Skin of body (tissue), 2 donors: ENCODE results near the gene RBBP7. TPM values are rescaled to one million over a fixed set of nuclear protein-coding genes. Genes with fewer than 3 reads are reported as not detected.
"Not testable (repeated sequence)": the region's sequence is repeated elsewhere in the genome, so short reads cannot be mapped to it uniquely, and the experiment has no call there.

Source experiments
- DNase-seq: peaks from one replicate; lab custom pipeline; 2025; lab: John Stamatoyannopoulos, UW
- total RNA-seq: library from RNA; depleted of rRNA; stranded (reverse); fragments of >200 nt; gene quantifications from one replicate; pipeline ENCODE4 v1.2.3, GENCODE V29; 2014

Gene RBBP7
- total RNA-seq, 1 donor from 2014 or later = 126 TPM

DNA sequence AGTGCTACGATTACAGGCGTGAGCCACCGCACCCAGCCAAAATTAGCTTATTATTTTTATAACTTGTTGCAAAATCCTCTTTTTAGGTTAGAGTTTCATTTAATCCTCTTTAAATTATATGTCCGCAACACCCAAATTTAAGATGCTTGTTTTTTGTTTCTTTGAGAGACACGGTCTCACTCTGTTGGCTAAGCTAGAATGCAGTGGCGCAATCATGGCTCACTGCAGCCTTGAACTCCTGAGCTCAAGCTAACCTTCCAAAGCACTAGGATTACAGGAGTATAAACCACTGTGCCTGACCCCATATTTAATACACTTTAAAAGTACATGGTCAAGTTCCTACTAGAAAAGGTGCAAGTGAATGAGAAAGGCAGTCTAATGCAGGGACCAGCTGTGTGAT, 2.2 kb downstream of the RBBP7 start:
- DNase-seq = no peak

DNA sequence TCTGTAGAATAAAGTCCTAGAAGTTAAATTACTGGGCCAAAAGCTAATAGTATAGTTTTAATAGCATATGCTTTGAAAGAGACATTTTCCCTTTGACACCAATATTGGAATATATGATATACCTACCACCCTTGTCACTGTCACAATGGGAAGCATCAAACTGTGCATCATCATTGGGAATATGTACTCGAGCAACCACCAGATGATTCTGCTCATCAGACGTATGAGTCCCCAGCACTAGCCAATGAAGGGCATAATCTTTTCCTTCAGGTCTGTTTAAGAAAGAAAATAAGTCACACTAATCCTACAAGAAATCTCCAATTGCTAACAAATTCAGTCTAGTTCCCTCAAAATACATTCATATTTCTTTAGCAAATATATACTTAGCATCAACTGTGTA, 7.3 kb downstream of the RBBP7 start:
- no peak for DNase-seq

DNA sequence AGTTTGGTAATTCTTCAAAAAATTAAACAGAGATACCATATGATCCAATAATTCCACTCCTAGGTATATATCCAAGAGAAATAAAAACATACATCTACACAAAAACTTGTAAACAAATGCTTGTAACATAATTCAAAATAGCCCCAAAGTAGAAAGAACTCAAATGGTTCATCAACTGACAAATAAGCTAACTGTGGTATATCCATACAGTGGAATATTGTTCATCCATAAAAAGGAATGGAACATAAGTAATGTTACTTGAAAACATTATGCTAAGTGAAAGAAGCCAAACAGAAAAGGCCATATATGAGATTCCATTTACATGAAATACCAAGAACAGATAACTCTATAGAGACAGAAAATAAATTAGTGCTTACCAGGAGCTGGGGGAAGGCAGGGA, 13.4 kb downstream of the RBBP7 start:
- no peak for DNase-seq

DNA sequence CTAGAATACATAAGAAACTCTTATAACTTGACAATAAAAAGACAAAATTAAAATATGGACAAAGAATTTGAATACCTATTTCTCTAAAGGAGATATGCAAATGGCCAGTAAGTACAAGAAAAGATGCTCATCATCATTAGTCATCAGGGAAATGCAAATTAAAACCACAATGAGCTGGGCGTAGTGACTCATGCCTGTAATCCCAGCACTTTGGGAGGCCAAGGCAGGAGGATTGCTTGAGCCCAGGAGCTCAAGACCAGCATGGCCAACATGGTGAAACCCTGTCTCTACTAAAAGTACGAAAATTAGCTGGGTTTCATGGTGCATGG, 14.1 kb downstream of the RBBP7 start:
- not testable (repeated sequence) for DNase-seq

DNA sequence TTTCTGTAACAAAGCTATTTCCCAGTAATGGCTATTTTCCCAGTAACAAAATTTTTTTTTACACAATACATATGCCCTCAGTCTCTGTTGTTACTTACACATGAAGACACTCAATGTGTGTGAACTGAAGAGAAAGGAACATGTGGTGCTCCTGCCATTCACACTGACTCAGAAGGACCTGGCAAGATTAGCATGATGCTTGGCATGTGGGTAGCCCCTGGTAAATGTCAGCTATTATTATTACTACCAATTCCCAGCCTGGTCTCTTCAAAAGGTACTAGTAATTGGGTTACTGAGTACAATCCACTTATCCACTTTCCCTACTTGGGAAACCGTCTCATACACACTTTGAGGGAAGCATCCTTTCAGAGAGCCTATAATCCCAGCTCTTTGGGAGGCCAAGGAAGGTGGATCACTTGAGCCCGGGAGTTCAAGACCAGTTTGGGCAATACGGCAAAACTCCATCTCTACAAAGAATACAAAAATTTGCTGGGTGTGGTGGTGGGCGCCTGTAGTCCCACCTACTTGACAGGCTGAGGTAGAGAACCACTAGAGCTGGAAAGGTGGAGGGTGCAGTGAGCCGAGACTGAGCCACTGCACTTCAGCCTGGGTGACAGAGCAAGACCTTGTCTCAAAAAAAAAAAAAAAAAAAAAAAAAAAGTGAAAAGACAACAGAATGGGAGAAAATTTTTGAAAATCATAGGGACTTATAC, 14.6 kb downstream of the RBBP7 start:
- DNase-seq = no peak

DNA sequence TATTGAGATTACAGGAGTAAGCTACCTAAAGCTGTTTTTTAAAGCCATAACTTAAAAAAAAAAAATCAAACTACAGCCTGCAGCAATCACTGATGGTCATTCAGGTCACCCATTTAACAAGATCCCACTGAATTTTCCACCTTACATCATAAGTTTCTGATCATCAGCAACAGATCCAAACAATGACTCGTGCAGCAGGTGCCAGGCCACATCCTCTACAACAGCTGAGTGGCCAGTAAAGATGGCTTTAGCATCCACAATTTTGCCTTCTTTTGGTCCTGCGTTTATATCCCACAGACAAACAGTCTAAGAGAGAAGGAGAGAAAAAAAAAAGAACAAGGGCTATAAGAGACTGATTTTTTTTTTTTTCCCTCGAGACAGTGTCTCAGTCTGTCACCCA, 16.6 kb downstream of the RBBP7 start:
- no peak for DNase-seq

DNA sequence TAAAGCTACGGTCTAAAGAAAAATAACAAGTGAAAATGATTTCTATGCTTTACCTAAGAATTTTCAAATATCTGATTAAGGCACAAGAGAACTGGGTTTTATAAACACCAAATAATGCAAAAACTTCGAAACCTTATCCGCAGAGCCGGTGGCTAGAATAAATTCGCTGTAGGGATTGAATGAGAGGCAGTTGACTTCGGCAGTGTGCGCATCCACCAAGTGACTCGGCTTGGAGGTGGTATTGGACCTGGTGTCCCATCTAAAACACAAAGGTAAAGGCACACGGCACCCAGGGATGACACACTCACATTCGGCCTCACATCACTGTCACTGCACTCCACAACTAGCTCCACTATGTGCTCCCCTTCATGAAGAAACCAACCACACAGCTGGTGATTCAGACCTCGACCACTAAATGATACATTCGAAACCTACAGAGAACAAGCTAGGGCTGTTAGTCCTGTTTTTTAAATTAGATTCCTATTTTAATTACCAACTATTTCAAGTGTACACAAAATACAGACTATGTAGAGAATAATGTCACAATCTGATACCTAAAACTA, 17.5 kb downstream of the RBBP7 start:
- no peak for DNase-seq

DNA sequence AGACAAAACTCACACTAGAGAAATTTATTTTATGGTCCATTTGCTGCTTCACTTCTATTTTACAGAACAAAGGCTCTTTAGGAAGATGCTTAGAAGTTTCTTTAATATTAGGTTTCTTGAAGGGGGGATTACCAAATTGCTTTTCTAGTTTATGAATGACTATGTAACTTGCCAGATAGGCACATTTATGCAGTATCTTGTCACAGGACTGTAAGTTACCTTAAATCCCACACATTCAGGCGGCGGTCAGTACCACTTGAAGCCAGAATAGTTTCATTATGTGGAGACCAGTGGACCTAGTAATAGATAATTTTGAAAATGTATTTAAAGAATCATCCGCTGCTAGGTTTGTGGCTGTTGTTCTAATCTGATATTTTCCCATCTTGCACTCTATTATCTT, 18.3 kb downstream of the RBBP7 start:
- DNase-seq = no peak

DNA sequence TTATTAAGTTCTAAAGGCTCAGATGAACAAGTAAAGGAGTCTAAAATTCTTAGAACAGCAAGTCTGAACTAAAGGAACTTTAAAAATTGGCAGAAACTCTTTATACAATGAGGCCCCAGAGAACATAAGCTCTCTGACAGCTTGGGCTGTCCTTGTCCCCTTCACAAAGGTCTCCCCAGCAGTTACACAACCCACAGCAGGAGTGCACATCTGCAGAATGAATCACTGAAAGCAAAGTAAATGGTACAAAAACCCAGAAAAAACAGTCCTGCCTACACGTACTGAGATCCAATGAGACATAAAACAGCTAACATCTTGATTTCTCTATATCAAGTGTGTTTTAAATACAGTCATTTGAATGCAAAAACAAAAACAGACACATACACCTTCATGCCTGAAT, 18.7 kb downstream of the RBBP7 start:
- no peak for DNase-seq

DNA sequence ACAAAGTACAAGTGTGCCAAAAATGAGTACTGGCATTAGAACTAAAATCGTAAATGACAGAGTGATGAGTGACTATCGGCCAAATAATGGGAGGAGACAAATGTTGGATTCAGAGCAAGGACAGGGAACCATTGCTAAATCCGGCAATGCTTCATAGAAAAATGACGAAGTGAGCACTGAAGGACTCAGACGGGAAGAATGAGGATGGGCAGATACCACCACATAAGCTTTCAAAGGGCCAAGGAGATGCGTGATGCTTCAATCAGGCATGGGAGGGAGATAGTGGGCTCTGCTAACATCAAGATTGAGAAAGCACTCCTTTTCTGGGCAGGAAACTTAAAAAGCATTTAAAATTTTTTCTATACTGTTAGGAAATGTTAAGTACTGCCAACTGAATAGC, 21.6 kb downstream of the RBBP7 start:
- no peak for DNase-seq

DNA sequence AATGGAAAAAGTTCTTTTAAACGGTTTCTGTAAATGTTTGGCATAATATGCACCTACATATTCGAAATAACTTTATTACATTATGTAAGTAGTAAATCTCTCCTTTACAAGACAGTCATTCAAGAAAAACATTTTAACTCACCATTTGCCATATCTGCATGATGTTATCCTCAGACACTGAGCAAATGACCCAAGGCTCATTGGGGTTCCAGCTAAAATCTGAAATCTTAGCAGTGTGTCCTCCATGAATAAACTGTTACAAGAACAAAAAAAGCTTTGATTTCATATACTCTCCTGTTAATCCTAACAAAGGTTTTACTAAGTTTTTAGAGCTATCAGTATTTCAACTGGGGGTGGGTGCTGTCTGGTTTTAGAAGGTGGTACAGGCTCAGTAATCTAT, 24.5 kb downstream of the RBBP7 start:
- no peak for DNase-seq

DNA sequence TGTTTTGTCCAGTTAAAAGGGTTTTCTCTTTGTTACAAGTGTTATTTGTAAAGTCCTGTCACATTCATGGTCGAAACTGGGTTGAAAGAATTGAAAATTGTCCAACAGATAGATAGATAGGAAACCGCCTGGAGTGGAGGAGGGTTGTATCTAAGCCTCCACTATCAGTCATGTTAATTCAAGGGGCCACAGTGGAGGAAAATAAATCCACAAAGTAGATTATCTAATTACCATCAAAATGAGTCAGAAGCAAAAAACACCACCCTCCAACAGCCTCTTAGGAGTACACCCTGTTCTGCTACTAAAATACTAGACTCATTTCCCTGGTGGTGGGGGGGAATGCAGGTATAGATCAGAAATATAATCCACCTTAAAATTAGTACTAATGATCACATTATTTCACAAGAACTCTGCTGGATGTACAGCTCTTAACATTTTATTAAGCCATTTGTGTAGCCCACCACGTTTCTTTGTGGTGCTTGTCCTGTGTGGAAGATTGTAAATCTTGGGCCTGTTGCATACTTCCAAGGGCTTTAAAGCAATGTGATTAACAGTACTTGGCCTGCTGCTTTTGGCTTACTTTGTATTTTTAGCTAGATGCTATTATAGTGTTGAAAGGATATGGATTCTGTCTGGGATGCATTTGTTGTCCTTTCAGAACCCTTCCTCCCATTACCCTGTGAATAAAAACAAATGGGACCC, 26.8 kb downstream of the RBBP7 start:
- DNase-seq = no peak

DNA sequence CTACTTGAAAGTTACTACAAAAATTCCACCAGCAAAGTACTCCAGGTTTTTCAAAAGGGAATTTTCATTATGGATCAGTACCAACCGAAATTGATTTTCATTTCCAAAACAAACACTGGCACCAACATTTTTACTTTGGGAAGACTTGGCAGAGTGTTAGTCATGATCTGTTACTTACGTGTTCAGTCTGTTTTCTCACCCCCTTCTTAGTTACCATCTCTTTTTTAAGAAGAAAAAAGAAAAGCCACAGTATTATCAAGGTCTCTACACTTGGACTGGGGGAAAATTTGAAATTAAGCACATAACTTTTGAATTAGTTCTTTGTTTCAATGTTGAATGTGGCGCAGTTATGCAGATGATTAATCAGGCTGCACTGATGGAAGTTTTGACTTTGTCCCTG, 27.5 kb downstream of the RBBP7 start:
- DNase-seq = no peak

DNA sequence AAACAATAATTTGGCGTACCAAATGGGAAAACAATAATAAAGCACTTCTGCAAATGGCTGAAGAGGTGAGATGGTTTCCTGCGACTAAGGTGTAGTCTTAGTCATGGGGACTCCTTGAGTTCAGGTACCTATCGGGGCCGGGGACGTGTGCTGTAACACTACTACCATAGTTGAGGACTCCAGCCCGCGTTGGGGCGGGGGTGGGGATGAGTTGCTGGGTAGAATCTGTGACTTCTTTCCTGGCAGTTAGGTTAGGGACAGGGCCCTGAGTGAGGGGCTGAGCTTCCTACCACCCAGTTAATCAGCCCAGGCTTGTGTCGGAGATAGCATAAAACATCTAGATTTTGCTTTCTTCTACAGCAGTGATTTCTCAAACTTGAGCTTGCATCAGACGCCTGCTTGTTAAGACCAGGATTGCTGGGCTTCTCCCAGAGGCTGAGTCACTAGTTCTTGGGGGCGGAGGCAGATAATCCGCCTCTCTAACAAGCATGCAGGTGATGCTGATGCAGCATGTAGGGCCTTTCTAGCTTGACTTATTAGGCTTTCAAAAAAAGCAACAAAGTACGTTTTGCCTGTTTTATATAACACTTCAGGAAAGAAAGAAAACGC, 30.2 kb downstream of the RBBP7 start:
- DNase-seq = no peak

DNA sequence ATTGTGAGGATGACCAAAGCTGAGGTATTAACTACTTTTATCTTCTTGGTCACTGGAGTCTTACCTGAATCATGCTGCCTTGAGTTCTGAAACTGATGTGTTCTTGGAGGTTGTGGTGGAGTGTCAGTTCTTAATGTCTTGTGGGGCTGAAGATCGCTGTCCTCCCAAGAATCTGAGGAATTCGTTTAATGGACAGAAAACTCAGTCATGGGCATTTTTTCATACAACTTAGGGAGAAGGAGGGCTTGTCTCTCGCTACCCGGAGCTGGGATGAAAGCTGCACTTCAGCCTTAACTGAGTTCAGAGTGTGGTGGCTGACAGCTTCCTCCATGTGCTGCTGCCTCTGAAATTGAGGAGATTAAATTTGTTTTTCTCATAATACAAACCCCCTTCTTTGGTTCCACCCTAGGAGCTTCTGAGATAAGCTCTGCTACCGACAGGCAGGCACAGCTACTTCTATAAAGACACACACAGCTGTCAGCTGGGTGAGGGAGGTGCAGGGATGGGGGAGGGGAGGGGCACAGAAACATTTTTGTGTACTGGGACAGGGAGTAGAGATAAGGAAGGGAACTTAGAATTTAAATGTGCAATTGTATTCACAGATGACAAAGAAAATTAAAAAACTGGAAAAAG, 30.8 kb downstream of the RBBP7 start:
- no peak for DNase-seq

DNA sequence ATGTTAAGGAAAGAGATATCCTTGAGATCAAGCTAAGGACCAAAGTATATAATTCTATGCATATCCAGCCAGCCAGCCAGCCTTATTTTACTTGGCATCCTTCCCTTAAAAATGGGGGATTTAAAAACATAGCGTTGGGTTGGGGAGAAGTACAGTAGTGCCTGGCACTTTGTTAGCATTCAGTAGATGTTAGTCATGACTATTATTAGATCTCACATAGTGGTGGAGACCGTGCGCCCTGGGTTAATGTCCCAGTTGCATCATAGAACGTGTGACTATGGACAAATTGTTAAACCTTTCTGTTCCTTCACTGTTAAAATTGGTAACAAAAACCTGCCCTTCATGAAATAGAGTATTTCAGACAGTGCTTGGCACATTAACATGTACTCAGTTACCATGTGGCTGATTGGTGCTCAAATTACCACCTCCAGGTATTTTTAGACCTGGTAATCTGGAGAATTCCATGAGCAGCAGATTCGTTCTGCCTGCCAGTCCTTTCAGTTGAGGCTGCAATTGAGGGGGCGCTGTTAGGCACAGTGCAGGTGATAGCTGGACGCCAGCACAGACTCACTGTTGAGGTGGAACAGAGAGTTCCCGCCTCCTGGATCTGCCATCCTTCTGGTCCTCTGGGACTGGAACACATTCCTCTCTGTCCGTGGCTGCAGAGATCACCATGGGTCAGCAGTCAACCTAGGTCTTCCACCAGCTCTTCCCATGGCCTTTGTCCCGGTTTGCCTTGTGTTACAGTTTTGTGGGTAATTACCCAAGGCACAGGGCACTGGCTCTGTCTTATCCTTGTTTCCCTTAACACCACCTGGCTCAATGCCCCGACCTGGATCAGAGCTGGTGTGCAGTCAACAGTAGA, 31.7 kb downstream of the RBBP7 start:
- DNase-seq = no peak

DNA sequence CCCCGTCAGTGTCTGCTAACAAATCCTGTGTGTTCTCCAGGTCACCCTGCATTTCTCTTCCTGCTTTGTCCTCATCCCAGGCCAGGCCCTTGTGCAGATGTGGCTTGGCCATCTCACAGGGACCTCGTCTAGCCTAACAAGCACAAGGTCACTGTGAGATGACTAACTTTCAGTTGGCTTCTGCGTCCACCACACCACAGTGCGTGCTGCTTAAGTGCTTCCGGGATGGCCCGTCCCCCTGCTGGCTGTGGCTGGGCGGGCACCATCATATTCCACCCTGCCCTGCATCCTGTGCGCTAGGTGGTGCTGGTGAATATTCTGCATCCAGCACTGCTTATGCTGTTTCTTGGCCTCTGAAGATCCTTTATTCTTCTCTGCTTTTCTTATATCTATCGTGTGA, 33.8 kb downstream of the RBBP7 start:
- DNase-seq = no peak

DNA sequence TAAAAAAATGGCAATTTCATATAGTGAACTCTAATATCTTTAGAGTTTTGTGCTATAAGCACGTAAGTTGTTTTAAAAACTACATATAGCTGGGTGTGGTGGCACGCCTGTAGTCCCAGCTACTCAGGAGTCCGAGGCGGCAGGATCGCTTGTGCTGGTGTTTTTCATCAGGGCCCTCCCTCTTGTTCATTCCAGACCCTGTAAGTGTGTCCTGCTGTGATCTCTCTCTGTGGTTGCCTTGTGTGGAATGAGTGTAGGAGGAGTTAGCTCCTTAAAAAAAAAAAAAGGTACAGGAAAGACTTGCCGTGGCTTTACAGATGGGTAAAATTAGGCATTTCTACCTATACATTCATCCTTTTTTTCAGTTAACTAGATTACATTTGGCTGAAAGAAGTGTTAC, 35.4 kb downstream of the RBBP7 start:
- DNase-seq = no peak

DNA sequence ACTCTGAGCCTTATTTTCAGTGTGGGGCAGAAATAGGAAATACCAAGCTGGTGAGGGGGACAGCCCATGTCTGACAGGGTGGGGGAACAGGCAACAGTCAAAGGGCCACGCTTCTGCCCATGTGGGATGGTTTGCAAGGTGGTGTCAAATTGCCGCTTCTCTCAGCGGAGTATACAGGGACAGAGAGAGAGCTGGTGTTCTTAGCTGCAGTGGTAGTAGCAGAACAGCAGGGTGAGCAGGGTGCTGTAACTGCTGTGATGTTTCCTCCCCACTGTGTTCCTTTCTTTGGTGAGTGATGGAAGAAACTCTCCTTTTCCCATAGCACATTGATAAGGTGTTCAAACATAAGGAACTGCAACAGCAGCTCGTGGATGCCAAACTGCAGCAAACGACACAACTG, 37.9 kb downstream of the RBBP7 start:
- DNase-seq = no peak

DNA sequence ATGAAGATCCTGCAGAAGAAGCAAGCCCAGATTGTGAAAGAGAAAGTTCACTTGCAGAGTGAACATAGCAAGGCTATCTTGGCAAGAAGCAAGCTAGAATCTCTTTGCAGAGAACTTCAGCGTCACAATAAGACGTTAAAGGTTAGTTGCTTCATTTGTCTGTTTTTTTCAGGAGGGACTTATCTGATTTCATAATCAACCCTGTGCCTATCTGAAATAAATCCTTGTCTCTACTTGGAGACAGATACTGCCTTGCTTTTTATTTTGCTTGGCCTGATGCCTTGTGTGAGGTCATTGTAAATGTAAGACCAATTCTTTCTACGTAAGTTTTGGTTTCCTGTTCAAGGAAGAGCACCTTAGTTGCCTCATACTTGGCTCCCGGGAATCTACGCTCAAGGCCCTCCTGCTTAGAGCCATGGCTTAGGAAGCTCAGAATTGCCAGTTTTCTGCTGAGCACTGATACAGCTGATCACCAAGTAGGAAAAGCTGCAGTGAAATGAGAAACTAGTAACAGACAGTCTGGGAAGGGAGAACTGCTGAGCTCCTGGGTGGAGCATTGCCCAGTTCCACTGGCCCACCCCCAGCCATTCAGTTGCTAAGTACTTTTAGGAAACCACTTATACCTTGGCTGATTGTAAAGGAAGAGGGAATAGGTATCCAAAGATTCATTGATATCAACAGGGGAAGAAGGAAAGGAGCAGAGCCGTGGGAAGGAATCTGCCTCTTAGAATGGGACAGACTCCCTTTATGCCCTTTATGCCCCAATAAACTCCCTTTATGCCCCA, 41.8 kb downstream of the RBBP7 start:
- no peak for DNase-seq

DNA sequence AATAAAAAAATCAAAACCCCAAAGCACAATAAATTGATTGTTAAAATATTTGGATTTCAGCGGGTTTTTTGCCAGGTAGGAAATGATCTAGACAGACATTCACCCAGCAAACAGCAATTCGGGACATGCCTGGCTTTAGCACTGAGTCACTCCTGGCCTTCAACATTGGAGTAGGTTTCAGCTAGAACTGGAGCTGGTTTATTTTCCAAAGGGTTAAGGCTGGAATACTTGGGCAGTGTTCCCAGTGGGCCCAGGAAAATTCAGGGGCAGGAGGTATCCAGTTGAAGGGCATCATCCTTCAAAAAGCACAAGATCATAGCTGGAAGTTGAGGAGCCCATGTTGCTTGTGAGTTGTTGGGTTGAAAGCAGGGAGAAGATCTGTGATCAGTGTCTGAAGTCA, 42.9 kb downstream of the RBBP7 start:
- DNase-seq = no peak
